Measurements from ENCODE around the gene NF2. TPM values are rescaled to one million over a fixed set of nuclear protein-coding genes. Genes with fewer than 3 reads are reported as not detected.

Gene NF2
- polyA plus RNA-seq, 3 donors: 7.7 to 15.5 (median 8.4) TPM

DNA sequence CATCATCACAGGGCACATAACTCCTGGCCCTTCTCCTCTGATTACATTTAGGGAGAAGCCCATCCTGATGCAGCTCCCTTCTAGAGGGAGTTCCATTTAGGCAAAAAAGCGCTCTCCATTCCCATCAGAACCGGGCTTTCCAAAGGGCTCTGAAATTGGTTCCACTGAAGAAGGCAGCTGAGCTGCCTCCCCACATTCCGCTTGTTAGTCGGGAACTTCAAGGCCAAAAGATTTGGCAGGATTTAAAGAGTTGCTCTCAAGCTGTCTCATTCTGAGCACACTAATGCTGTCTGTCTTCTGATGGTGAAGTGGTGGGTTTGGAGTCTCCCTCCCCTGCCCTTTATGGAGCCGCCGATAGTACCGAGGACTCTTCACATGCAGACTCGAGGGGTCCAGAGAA, 89.7 kb downstream of the NF2 start:
- Histone ChIP-seq H3K27ac (ENCODE audit: low read depth in 1 of 2, low read length in 2 of 2) (no peak overlapping the region), H3K4me1 (ENCODE audit: control insufficient read depth in 1 of 2, insufficient read depth in 2 of 2, low read length in 2 of 2) (no peaks in the 10 kb centered on the region), H2AFZ (ENCODE audit: insufficient read depth, low read depth, low read length, poor library complexity, severe bottlenecking) (no peak overlapping the region), H3K9ac (ENCODE audit: insufficient read depth, low read length, poor library complexity, severe bottlenecking) (no peak overlapping the region), H4K20me1 (ENCODE audit: insufficient read depth, low read length) (no peaks in the 10 kb centered on the region), H3K36me3 (replicated peaks in 1 of 2; ENCODE audit: control insufficient read depth in 1 of 2, insufficient read depth in 2 of 2, low read length in 2 of 2) (peaks cover 66 to 84% of the 10 kb centered on the region in 2 donors), H3K4me2 (replicated peaks; ENCODE audit: extremely low read depth, low read length, poor library complexity, severe bottlenecking) (no peak overlapping the region), H3K9me3 (replicated peaks in 1 of 2; ENCODE audit: control insufficient read depth in 1 of 2, insufficient read depth in 1 of 2, low read length in 2 of 2) (no peaks in the 10 kb centered on the region), H3K4me3 (replicated peaks in 1 of 3; ENCODE audit: low read depth in 2 of 3, low read length in 3 of 3) (no peak overlapping the region), H3K27me3 (ENCODE audit: control insufficient read depth in 2 of 2, insufficient read depth in 2 of 2, low read length in 2 of 2) (no peaks in the 10 kb centered on the region), H3K79me2 (ENCODE audit: insufficient read depth, low read length) (no peaks in the 10 kb centered on the region)
- H3K9me3 Mint-ChIP-seq: peaks cover 0 to 1% (median 0%) of the 10 kb centered on the region in 7 donors
- no peaks in the 10 kb centered on the region for H3K4me1 Mint-ChIP-seq
- H3K27ac Mint-ChIP-seq: peak overlapping the region in 2 of 7 donors; percentile 53 to 61
- WGBS (ENCODE audit: insufficient coverage): 100% methylated on average over 4 of the region's 8 CpGs
- intact Hi-C loops (cut with micrococcal nuclease): no loop called here
- H3K36me3 Mint-ChIP-seq: peaks cover 70 to 80% of the 10 kb centered on the region in 2 donors
- H3K4me3 Mint-ChIP-seq: no peak overlapping the region
- no peak for DNase-seq
- H3K27me3 Mint-ChIP-seq (ENCODE audit: low read depth in 3 of 3): peaks cover 0 to 3% (median 1%) of the 10 kb centered on the region in 3 donors
- TF ChIP-seq, protein P1, sequence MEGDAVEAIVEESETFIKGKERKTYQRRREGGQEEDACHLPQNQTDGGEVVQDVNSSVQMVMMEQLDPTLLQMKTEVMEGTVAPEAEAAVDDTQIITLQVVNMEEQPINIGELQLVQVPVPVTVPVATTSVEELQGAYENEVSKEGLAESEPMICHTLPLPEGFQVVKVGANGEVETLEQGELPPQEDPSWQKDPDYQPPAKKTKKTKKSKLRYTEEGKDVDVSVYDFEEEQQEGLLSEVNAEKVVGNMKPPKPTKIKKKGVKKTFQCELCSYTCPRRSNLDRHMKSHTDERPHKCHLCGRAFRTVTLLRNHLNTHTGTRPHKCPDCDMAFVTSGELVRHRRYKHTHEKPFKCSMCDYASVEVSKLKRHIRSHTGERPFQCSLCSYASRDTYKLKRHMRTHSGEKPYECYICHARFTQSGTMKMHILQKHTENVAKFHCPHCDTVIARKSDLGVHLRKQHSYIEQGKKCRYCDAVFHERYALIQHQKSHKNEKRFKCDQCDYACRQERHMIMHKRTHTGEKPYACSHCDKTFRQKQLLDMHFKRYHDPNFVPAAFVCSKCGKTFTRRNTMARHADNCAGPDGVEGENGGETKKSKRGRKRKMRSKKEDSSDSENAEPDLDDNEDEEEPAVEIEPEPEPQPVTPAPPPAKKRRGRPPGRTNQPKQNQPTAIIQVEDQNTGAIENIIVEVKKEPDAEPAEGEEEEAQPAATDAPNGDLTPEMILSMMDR (IDR thresholded peaks at IDR 0.05): no peak

DNA sequence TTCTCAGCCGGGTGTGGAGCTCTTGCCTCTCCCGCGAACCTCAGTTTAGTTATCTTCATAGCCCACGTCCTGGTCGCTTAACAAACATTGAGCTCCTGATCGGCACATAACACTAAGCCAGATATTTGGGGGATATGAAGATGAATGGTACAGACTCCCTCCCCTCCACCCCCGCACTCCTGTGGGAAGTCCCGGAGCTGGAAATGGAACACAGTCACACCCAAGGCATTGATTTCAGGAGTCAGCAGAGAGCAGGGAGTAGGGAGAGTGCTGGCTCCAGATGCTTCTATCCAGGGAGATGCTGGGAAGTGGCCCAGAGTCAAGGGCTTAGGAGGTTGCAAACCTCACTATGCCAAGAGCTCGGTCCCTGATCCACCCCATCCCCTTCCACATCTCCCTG, 90.2 kb downstream of the NF2 start:
- no peaks in the 10 kb centered on the region for H3K4me1 ChIP-seq (ENCODE audit: control insufficient read depth in 1 of 2, insufficient read depth in 2 of 2, low read length in 2 of 2)
- Mint-ChIP-seq H3K4me3 (no peak overlapping the region), H3K27ac (peak overlapping the region in 1 of 7 donors; percentile 38), H3K36me3 (peaks cover 67 to 78% of the 10 kb centered on the region in 2 donors), H3K9me3 (peaks cover 0 to 1% (median 0%) of the 10 kb centered on the region in 7 donors), H3K27me3 (ENCODE audit: low read depth in 3 of 3) (peaks cover 0 to 3% (median 1%) of the 10 kb centered on the region in 3 donors), H3K4me1 (no peaks in the 10 kb centered on the region)
- TF ChIP-seq, protein P1 (IDR thresholded peaks at IDR 0.05): no peak
- H3K9ac ChIP-seq (ENCODE audit: insufficient read depth, low read length, poor library complexity, severe bottlenecking): no peak overlapping the region
- no peak overlapping the region for H3K4me3 ChIP-seq (replicated peaks in 1 of 3; ENCODE audit: low read depth in 2 of 3, low read length in 3 of 3)
- peaks cover 62 to 78% of the 10 kb centered on the region in 2 donors for H3K36me3 ChIP-seq (replicated peaks in 1 of 2; ENCODE audit: control insufficient read depth in 1 of 2, insufficient read depth in 2 of 2, low read length in 2 of 2)
- H3K27me3 ChIP-seq (ENCODE audit: control insufficient read depth in 2 of 2, insufficient read depth in 2 of 2, low read length in 2 of 2): no peaks in the 10 kb centered on the region
- no peak for DNase-seq
- no peak overlapping the region for H2AFZ ChIP-seq (ENCODE audit: insufficient read depth, low read depth, low read length, poor library complexity, severe bottlenecking)
- no peak overlapping the region for H3K4me2 ChIP-seq (replicated peaks; ENCODE audit: extremely low read depth, low read length, poor library complexity, severe bottlenecking)
- WGBS (ENCODE audit: insufficient coverage): 100% methylated on average over 1 of the region's 9 CpGs
- no peak overlapping the region for H3K27ac ChIP-seq (ENCODE audit: low read depth in 1 of 2, low read length in 2 of 2)
- H4K20me1 ChIP-seq (ENCODE audit: insufficient read depth, low read length): no peaks in the 10 kb centered on the region
- no peaks in the 10 kb centered on the region for H3K79me2 ChIP-seq (ENCODE audit: insufficient read depth, low read length)
- no peaks in the 10 kb centered on the region for H3K9me3 ChIP-seq (replicated peaks in 1 of 2; ENCODE audit: control insufficient read depth in 1 of 2, insufficient read depth in 1 of 2, low read length in 2 of 2)
- intact Hi-C loops (cut with micrococcal nuclease): no loop called here
